A549 (cell line): ENCODE data around the gene CLEC3A. TPM values are rescaled to one million over a fixed set of nuclear protein-coding genes. Genes with fewer than 3 reads are reported as not detected.

Experiments used
- ATAC-seq, 2 experiments: fragments of 200-7000 bp in 1 of 2; fragments of >200 bp in 1 of 2; cut with Nextera tagmentation in 1 of 2; cut with Tn5 transposase in 1 of 2; 3 replicates each; pipeline versions ENCODE4 v1.8.0 to v1.9.1; 2018 to 2020; ENCODE audit warnings: mild to moderate bottlenecking in 1 of 2, moderate library complexity in 1 of 2
- CTCF ChIA-PET: fragments of 300-600 bp; sonication (Branson Sonifier 250); formaldehyde crosslinking; extraction: SDS; loops from one replicate; lab custom pipeline; 2021; ENCODE audit warnings: antibody characterized with exemption, inconsistent platforms; lab: Yijun Ruan, JAX
- POLR2A ChIA-PET: fragments of 350-600 bp; formaldehyde crosslinking; extraction: SDS; loops from one replicate; lab custom pipeline; 2021; ENCODE audit warnings: antibody characterized with exemption, inconsistent platforms; lab: Yijun Ruan, JAX
- DNase-seq, 2 experiments: peaks; one replicate each; pipeline versions ENCODE4 v3.0.0 to v3.0.0-alpha.2; 2011 to 2016; ENCODE audit warnings: low read depth in 1 of 2, low spot score in 1 of 2
- FAIRE-seq: peaks from 2 replicates; lab custom pipeline; 2011; peaks lifted over from hg19 to GRCh38; lab: Jason Lieb, UNC
- H3K27ac ChIP-seq, 2 experiments: fragments of >200 bp; sonication (Bioruptor Twin); formaldehyde crosslinking; 3 replicates each; pipeline ENCODE4 v1.5.1; 2016 to 2017
- H3K4me1 ChIP-seq: fragments of >200 bp; sonication (Bioruptor Twin); formaldehyde crosslinking; 3 replicates; pipeline ENCODE4 v1.6.1; 2016
- H3K4me2 ChIP-seq: fragments of >200 bp; sonication (Bioruptor Twin); formaldehyde crosslinking; 3 replicates; pipeline ENCODE4 v1.6.1; 2016
- H3K4me3 ChIP-seq: fragments of >200 bp; sonication (Bioruptor Twin); formaldehyde crosslinking; 3 replicates; pipeline ENCODE4 v1.5.1; 2016
- H3K9me3 ChIP-seq: fragments of >200 bp; sonication (Bioruptor Twin); formaldehyde crosslinking; 3 replicates; pipeline ENCODE4 v1.6.1; 2016
- BHLHE40 ChIP-seq: IDR thresholded peaks from 2 replicates; pipeline ENCODE4 v1.6.1; 2012; ENCODE audit warnings: low read depth, low read length, inconsistent platforms
- CBX2 ChIP-seq: fragments of 200-600 bp; sonication (generic); IDR thresholded peaks from 2 replicates; pipeline ENCODE4 v1.6.1; 2016; ENCODE audit warnings: low read depth, mild to moderate bottlenecking, borderline replicate concordance
- CBX8 ChIP-seq: fragments of 200-600 bp; sonication (generic); IDR thresholded peaks from 2 replicates; pipeline ENCODE4 v1.6.1; 2016
- CEBPB ChIP-seq, 2 experiments: fragments of >200 bp in 1 of 2; sonication (Bioruptor Twin) in 1 of 2; formaldehyde crosslinking in 1 of 2; IDR thresholded peaks; 2 replicates each; pipeline ENCODE4 v1.6.1; 2012 to 2016
- CHD2 ChIP-seq: fragments of 150-350 bp; IDR thresholded peaks from 2 replicates; pipeline ENCODE4 v1.6.1; 2014; ENCODE audit warnings: low read length; ENCODE audit not compliant: partially characterized antibody
- FOSB ChIP-seq: fragments of 250-450 bp; sonication (Bioruptor Pico); IDR thresholded peaks from 2 replicates; pipeline ENCODE4 v1.5.0; 2020; ENCODE audit warnings: mild to moderate bottlenecking, moderate library complexity
- HDAC2 ChIP-seq: fragments of 200-600 bp; sonication (generic); IDR thresholded peaks from 2 replicates; pipeline ENCODE4 v1.6.1; 2016
- HOXA7 ChIP-seq: fragments of 250-450 bp; sonication (Bioruptor Pico); IDR thresholded peaks from 2 replicates; pipeline ENCODE4 v1.5.0; 2020; ENCODE audit warnings: mild to moderate bottlenecking, moderate library complexity
- HOXB13 ChIP-seq: fragments of 250-450 bp; sonication (Bioruptor Pico); IDR thresholded peaks from 2 replicates; pipeline ENCODE4 v1.5.0; 2020; ENCODE audit warnings: low read depth, mild to moderate bottlenecking, moderate library complexity
- HOXB5 ChIP-seq: fragments of 250-450 bp; sonication (Bioruptor Pico); IDR thresholded peaks from 2 replicates; pipeline ENCODE4 v1.5.0; 2020; ENCODE audit warnings: mild to moderate bottlenecking, moderate library complexity
- JUNB ChIP-seq: fragments of >200 bp; sonication (Bioruptor Twin); formaldehyde crosslinking; IDR thresholded peaks from 2 replicates; pipeline ENCODE4 v1.6.1; 2016
- KDM5A ChIP-seq: fragments of 200-600 bp; sonication (generic); IDR thresholded peaks from 2 replicates; pipeline ENCODE4 v1.6.1; 2016; ENCODE audit warnings: antibody characterized with exemption, mild to moderate bottlenecking
- MAFK ChIP-seq: fragments of 450-650 bp; IDR thresholded peaks from 2 replicates; pipeline ENCODE4 v1.6.1; 2014; ENCODE audit not compliant: partially characterized antibody
- MAZ ChIP-seq: fragments of 150-350 bp; IDR thresholded peaks from 2 replicates; pipeline ENCODE4 v1.6.1; 2014; ENCODE audit warnings: antibody characterized with exemption, low read depth, low read length, borderline replicate concordance
- NPAS2 ChIP-seq: fragments of 250-450 bp; sonication (Bioruptor Pico); IDR thresholded peaks from 2 replicates; pipeline ENCODE4 v1.8.0; 2022; ENCODE audit warnings: mild to moderate bottlenecking, moderate library complexity, borderline replicate concordance
- NR3C1 ChIP-seq: fragments of >200 bp; sonication (Bioruptor Twin); formaldehyde crosslinking; IDR thresholded peaks from 3 replicates; pipeline ENCODE4 v1.6.1; 2017
- PHF8 ChIP-seq: fragments of 200-600 bp; sonication (generic); IDR thresholded peaks from 2 replicates; pipeline ENCODE4 v1.6.1; 2016; ENCODE audit warnings: low read depth, mild to moderate bottlenecking, antibody characterized with exemption, moderate library complexity, borderline replicate concordance
- RARB ChIP-seq: fragments of 250-450 bp; sonication (Bioruptor Pico); IDR thresholded peaks from 2 replicates; pipeline ENCODE4 v1.8.0; 2021; ENCODE audit warnings: mild to moderate bottlenecking, moderate library complexity
- SMC3 ChIP-seq: fragments of >200 bp; sonication (Bioruptor Twin); formaldehyde crosslinking; IDR thresholded peaks from 3 replicates; pipeline ENCODE4 v1.6.1; 2018; ENCODE audit warnings: inconsistent platforms
- WGBS: methylation state at CpG from one replicate; pipeline ENCODE4 v1.1.6; 2017; ENCODE audit errors: missing lambda C conversion rate; 5-methylcytosine and 5-hydroxymethylcytosine counted together
- polyA plus RNA-seq, 4 experiments: library from polyadenylated mRNA; depleted of rRNA in 3 of 4; stranded (reverse); fragments of >200 nt; fragmentation: RNase III in 1 of 4; extraction: RNeasy Plus Mini Kit Qiagen cat#74134 plus additional on column Dnase treatment in 1 of 4; gene quantifications; 2 replicates in 3 of 4; 3 replicates in 1 of 4; pipeline ENCODE4 v1.2.3, GENCODE V29; 2011 to 2017
- TF ChIP-seq, protein P1 (sequence below): IDR thresholded peaks from 2 replicates; pipeline ENCODE4 v1.6.1; 2012; ENCODE audit warnings: low read depth, borderline replicate concordance
- TF ChIP-seq, protein P2 (sequence below): fragments of 450-650 bp; IDR thresholded peaks from 2 replicates; pipeline ENCODE4 v1.6.1; 2014; ENCODE audit warnings: antibody characterized with exemption
- TF ChIP-seq, protein P3 (sequence below): IDR thresholded peaks from 2 replicates; pipeline ENCODE4 v1.6.1; 2012
- TF ChIP-seq, protein P4 (sequence below): fragments of 150-350 bp; IDR thresholded peaks from 2 replicates; pipeline ENCODE4 v1.6.1; 2014; ENCODE audit warnings: low read depth, mild to moderate bottlenecking, low read length
- TF ChIP-seq, protein P5 (sequence below): fragments of >200 bp; sonication (Bioruptor Twin); formaldehyde crosslinking; IDR thresholded peaks from 3 replicates; pipeline ENCODE4 v1.5.1; 2016

Gene CLEC3A
- polyA plus RNA-seq, 2 of the 4 experiments (the other 2 are of a cell fraction) = not detected

DNA sequence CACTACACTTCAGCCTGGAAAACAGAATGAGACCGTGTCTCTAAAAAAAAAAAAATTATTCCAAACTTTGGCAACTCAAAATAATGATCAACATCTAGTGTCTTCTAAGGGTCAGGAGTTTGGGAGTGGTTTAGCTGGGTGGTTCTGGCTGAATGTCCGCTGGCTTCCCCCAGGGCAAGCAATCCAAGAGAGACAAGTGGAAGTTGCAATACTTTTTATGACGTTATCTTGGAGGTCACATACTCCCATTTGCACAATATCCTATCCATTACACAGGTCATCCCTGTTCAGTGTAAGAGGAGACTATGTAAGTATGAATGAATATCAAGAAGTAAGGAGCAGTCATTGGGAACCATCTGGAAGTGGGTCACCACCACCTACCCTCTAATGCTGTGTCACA, 15.2 kb upstream of the CLEC3A start:
- Histone ChIP-seq H3K9me3 (no peaks in the 10 kb centered on the region), H3K4me3 (no peak overlapping the region), H3K4me1 (no peaks in the 10 kb centered on the region), H3K27ac (no peak overlapping the region), H3K4me2 (no peak overlapping the region)
- 19% methylated on average over 3 of the region's 3 CpGs for WGBS
- no peak for FAIRE-seq
- ChIA-PET POLR2A (no interaction called here), CTCF (no interaction called here)
- TF ChIP-seq RARB = no peak
- no peak for ATAC-seq
- no peak for DNase-seq

DNA sequence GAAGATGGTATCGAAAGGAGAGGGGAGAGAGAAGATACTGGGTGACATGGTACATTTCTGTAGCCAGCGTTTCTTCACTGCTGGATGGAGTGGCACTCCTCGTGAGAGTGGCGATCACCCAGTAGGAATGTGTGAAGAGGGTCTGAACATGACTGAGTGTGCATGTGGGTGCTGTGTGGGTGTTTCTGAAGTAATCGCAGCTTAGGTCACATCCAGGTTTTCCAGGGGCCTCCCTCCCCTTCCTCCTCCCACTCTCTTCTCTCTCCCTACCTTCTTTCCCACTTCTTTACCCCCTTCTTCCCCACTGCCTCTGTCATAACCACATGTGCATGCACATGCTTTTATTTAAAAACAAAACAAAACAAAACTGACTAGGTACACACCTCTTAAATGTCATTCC, 1.8 kb downstream of the CLEC3A start:
- Histone ChIP-seq H3K27ac (no peak overlapping the region), H3K4me2 (no peak overlapping the region), H3K4me1 (no peaks in the 10 kb centered on the region), H3K9me3 (no peaks in the 10 kb centered on the region; the same call in 2 of the 3 replicates), H3K4me3 (no peak overlapping the region)
- CTCF ChIA-PET = interaction anchor here (0.7 kb wide), 2 partner anchors 16 to 23 kb away, joined by 3 to 4 read pairs; no protein-coding TSS in a partner anchor
- ATAC-seq = no peak
- TF ChIP-seq NPAS2 (CRISPR knock-in tag) (no peak), NR3C1 (no peak), CBX2 (no peak)
- TF ChIP-seq, protein P1, sequence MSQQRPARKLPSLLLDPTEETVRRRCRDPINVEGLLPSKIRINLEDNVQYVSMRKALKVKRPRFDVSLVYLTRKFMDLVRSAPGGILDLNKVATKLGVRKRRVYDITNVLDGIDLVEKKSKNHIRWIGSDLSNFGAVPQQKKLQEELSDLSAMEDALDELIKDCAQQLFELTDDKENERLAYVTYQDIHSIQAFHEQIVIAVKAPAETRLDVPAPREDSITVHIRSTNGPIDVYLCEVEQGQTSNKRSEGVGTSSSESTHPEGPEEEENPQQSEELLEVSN = no peak
- FAIRE-seq = no peak
- POLR2A ChIA-PET = no interaction called here
- DNase-seq = no peak
- 5% methylated on average over 5 of the region's 5 CpGs for WGBS

DNA sequence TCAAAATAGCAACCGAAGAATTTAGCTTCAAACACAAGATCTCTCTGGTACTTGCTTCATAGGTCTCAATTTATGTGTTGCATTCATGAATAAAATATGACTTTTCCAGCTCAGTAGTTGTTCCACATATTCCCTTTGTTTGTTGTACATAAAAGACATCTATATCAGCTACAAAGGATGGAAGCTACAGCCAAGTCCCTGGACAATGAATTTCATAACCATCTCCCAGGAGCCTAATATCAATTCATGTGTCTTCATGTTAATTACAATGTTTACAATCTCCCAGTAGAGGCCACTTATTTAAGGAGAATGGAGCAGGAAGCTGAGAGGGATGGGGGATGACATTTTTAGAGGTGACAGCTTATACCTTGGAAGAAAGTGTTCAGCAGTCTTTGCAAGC, 3.3 kb downstream of the CLEC3A start:
- Histone ChIP-seq H3K9me3 (no peaks in the 10 kb centered on the region), H3K27ac (no peak overlapping the region)
- TF ChIP-seq, protein P2, sequence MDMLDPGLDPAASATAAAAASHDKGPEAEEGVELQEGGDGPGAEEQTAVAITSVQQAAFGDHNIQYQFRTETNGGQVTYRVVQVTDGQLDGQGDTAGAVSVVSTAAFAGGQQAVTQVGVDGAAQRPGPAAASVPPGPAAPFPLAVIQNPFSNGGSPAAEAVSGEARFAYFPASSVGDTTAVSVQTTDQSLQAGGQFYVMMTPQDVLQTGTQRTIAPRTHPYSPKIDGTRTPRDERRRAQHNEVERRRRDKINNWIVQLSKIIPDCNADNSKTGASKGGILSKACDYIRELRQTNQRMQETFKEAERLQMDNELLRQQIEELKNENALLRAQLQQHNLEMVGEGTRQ = no peak
- TF ChIP-seq CHD2 (no peak), HOXB13 (CRISPR knock-in tag) (no peak), MAZ (no peak), NR3C1 (no peak), MAFK (no peak)
- TF ChIP-seq, protein P3, sequence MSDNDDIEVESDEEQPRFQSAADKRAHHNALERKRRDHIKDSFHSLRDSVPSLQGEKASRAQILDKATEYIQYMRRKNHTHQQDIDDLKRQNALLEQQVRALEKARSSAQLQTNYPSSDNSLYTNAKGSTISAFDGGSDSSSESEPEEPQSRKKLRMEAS = no peak
- TF ChIP-seq, protein P4, sequence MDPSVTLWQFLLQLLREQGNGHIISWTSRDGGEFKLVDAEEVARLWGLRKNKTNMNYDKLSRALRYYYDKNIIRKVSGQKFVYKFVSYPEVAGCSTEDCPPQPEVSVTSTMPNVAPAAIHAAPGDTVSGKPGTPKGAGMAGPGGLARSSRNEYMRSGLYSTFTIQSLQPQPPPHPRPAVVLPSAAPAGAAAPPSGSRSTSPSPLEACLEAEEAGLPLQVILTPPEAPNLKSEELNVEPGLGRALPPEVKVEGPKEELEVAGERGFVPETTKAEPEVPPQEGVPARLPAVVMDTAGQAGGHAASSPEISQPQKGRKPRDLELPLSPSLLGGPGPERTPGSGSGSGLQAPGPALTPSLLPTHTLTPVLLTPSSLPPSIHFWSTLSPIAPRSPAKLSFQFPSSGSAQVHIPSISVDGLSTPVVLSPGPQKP = no peak
- TF ChIP-seq, all 56 proteins: peak for 0
- ChIA-PET CTCF (interaction anchor here (1.3 kb wide), 1 partner anchor 23 kb away, joined by 4 read pairs; no protein-coding TSS in a partner anchor), POLR2A (no interaction called here)
- Histone ChIP-seq H3K4me2 (no peak overlapping the region), H3K4me1 (no peaks in the 10 kb centered on the region), H3K4me3 (no peak overlapping the region)
- ATAC-seq = no peak
- no peak for DNase-seq
- 40% methylated on average over 1 of the region's 1 CpG for WGBS
- no peak for FAIRE-seq

DNA sequence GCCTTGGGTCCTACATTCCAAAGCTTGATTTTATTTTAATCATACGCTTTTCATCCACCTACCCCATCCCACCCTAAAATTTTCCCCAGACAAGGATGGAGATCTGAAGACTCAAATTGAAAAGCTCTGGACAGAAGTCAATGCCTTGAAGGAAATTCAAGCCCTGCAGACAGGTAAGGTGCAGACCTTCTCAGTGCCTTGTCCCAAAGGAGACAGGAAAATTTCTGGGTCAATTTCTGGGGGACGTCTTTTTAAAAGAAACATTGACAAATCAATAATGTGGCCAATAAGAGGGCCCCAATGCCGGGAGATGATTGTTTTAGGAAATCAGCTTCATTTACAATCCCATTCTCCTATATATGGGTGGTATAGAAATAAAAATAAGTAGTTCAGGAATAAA, 5.7 kb downstream of the CLEC3A start:
- H3K4me3 ChIP-seq = no peak overlapping the region
- no peaks in the 10 kb centered on the region for H3K4me1 ChIP-seq
- ATAC-seq = no peak
- DNase-seq = no peak
- H3K9me3 ChIP-seq = no peaks in the 10 kb centered on the region
- TF ChIP-seq HOXA7 (CRISPR knock-in tag) (no peak), BHLHE40 (no peak), JUNB (no peak), CEBPB (IDR thresholded peaks at IDR 0.05) (no peak), SMC3 (no peak), MAFK (no peak), PHF8 (no peak), CBX8 (no peak), HOXB5 (CRISPR knock-in tag) (no peak), KDM5A (no peak), HDAC2 (no peak), FOSB (no peak), MAZ (no peak)
- TF ChIP-seq, protein P5, sequence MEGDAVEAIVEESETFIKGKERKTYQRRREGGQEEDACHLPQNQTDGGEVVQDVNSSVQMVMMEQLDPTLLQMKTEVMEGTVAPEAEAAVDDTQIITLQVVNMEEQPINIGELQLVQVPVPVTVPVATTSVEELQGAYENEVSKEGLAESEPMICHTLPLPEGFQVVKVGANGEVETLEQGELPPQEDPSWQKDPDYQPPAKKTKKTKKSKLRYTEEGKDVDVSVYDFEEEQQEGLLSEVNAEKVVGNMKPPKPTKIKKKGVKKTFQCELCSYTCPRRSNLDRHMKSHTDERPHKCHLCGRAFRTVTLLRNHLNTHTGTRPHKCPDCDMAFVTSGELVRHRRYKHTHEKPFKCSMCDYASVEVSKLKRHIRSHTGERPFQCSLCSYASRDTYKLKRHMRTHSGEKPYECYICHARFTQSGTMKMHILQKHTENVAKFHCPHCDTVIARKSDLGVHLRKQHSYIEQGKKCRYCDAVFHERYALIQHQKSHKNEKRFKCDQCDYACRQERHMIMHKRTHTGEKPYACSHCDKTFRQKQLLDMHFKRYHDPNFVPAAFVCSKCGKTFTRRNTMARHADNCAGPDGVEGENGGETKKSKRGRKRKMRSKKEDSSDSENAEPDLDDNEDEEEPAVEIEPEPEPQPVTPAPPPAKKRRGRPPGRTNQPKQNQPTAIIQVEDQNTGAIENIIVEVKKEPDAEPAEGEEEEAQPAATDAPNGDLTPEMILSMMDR = no peak
- H3K4me2 ChIP-seq = no peak overlapping the region
- WGBS = 6% methylated on average over 3 of the region's 3 CpGs
- H3K27ac ChIP-seq = no peak overlapping the region
- ChIA-PET POLR2A (no interaction called here), CTCF (interaction anchor here (0.8 to 1.3 kb wide), 4 partner anchors 8 to 56 kb away, joined by 3 to 4 read pairs (median 4); no protein-coding TSS in a partner anchor)
- FAIRE-seq = no peak
